RWPE1 (cell line): ENCODE measurements around the gene IMMP2L.
A peak's percentile ranks its signal among the peaks of the same experiment; 100 is the strongest.

Experiments
- CTCF ChIA-PET: fragments of 350-600 bp; sonication (Branson Sonifier 250); formaldehyde crosslinking; extraction: SDS; loops from one replicate; lab custom pipeline; 2021; lab: Yijun Ruan, JAX
- POLR2A ChIA-PET: fragments of 400-600 bp; formaldehyde crosslinking; extraction: SDS; loops from one replicate; lab custom pipeline; 2020; ENCODE audit warnings: antibody characterized with exemption; ENCODE audit not compliant: low non-redundant PET; lab: Yijun Ruan, JAX
- DNase-seq: peaks from one replicate; pipeline ENCODE4 v3.0.0; 2012; ENCODE audit warnings: low spot score
- H3K27ac ChIP-seq: fragments of 450-650 bp; 2 replicates; pipeline ENCODE4 v1.5.1; 2017
- CTCF ChIP-seq: fragments of 450-650 bp; conservative IDR thresholded peaks from 2 replicates; pipeline ENCODE4 v1.5.1; 2017; ENCODE audit warnings: low read depth, mild to moderate bottlenecking

Gene IMMP2L

GRCh38 chr7:111560773-111561653 is 1.3 kb downstream of the IMMP2L start:
- CTCF ChIA-PET: no interaction called here
- POLR2A ChIA-PET: no interaction called here
- DNase-seq: peak; percentile 23
- TF ChIP-seq CTCF: no peak
- H3K27ac ChIP-seq: peak overlapping the region; percentile 63; the same call in 1 of the 2 replicates

- no peak overlapping the region for H3K27ac ChIP-seq
- no peak for TF ChIP-seq CTCF
- CTCF ChIA-PET: no interaction called here
- DNase-seq: no peak
- POLR2A ChIA-PET: no interaction called here
Measured at GRCh38 chr7:111558991-111559390, 3.3 kb downstream of the IMMP2L start.

- POLR2A ChIA-PET: no interaction called here
- CTCF ChIA-PET: interaction anchor here (0.7 kb wide), 1 partner anchor 929 kb away, joined by 3 read pairs; no protein-coding TSS in a partner anchor
- TF ChIP-seq CTCF: no peak
Measured at GRCh38 chr7:111556977-111557376, 5.3 kb downstream of the IMMP2L start.

GRCh38 chr7:111554086-111554485 is 8.2 kb downstream of the IMMP2L start:
- ChIA-PET POLR2A (no interaction called here), CTCF (interaction anchor here (0.5 kb wide), 1 partner anchor 85 kb away, joined by 3 read pairs; no protein-coding TSS in a partner anchor)
- no peak for TF ChIP-seq CTCF
- DNase-seq: no peak
- H3K27ac ChIP-seq: no peak overlapping the region

More at GRCh38 chr7:111556977-111557376, 5.3 kb downstream of the IMMP2L start:
- DNase-seq: no peak
- H3K27ac ChIP-seq: no peak overlapping the region

GRCh38 chr7:111541067-111541466 is 21.2 kb downstream of the IMMP2L start:
- DNase-seq: no peak
- ChIA-PET CTCF (no interaction called here), POLR2A (no interaction called here)
- TF ChIP-seq CTCF: no peak
- no peak overlapping the region for H3K27ac ChIP-seq

- no peak overlapping the region for H3K27ac ChIP-seq
- no peak for TF ChIP-seq CTCF
- no peak for DNase-seq
- ChIA-PET CTCF (no interaction called here), POLR2A (no interaction called here)
Measured at GRCh38 chr7:111540199-111540815, 22.0 kb downstream of the IMMP2L start.
